K562 (cell line): ENCODE results near the gene RIN3. TPM values are rescaled to one million over a fixed set of nuclear protein-coding genes. Genes with fewer than 3 reads are reported as not detected.

Source experiments
- ATAC-seq: fragments of 200-7000 bp; cut with Tn5 transposase; 3 replicates; pipeline ENCODE4 v1.9.1; 2020; ENCODE audit warnings: moderate library complexity
- BruUV-seq: library from RNA; stranded (reverse); fragments of 400-500 nt; replicated peaks from 2 replicates; lab custom pipeline; 2021; lab: Mats Ljungman, UMichigan
- CTCF ChIA-PET: fragments of 300-600 bp; formaldehyde crosslinking; extraction: SDS; loops from one replicate; lab custom pipeline; 2021; ENCODE audit warnings: low intra/inter-chr PET ratio; lab: Yijun Ruan, JAX
- POLR2A ChIA-PET: fragments of 300-600, 350-650 bp; sonication (Branson Sonifier 250); formaldehyde crosslinking; extraction: SDS; loops from one replicate; lab custom pipeline; 2021; ENCODE audit warnings: antibody characterized with exemption, inconsistent platforms; lab: Yijun Ruan, JAX
- DNase-seq, 4 experiments: peaks; one replicate each; pipeline versions ENCODE4 v3.0.0 to v3.0.0-alpha.2; 2011 to 2018; ENCODE audit warnings: low spot score in 3 of 4, mixed read lengths in 3 of 4; ENCODE audit errors: extremely low read depth in 1 of 4
- FAIRE-seq: peaks from 2 replicates; lab custom pipeline; 2011; peaks lifted over from hg19 to GRCh38; lab: Jason Lieb, UNC
- H2AFZ ChIP-seq: 2 replicates; pipeline ENCODE4 v1.6.0; 2011; ENCODE audit warnings: low read depth, low read length, control low read depth, inconsistent platforms
- H3K27ac ChIP-seq: fragments of 200-600 bp; 3 replicates; pipeline ENCODE4 v1.8.0; 2011; ENCODE audit warnings: low read depth, mild to moderate bottlenecking, control low read depth, inconsistent platforms, low read length, moderate library complexity, mixed read lengths; ENCODE audit errors: extremely low read depth
- H3K27me3 ChIP-seq, 2 experiments: fragments of 300-600 bp in 1 of 2; 2 replicates in 1 of 2; 3 replicates in 1 of 2; pipeline versions ENCODE4 v1.6.0 to v1.8.0; 2011; ENCODE audit warnings: inconsistent platforms in 2 of 2, low read length in 2 of 2, mild to moderate bottlenecking in 1 of 2, mixed read lengths in 1 of 2, moderate library complexity in 1 of 2; ENCODE audit not compliant: control insufficient read depth in 2 of 2, insufficient read depth in 2 of 2
- H3K36me3 ChIP-seq: fragments of 300-600 bp; 3 replicates; pipeline ENCODE4 v1.8.0; 2011; ENCODE audit warnings: mild to moderate bottlenecking, low read length, inconsistent platforms; ENCODE audit not compliant: control insufficient read depth, insufficient read depth
- H3K4me1 ChIP-seq, 2 experiments: fragments of 200-600 bp in 1 of 2; replicated peaks in 1 of 2; 2 replicates in 1 of 2; 3 replicates in 1 of 2; pipeline versions ENCODE4 v1.5.1 to v1.8.0; 2011; ENCODE audit warnings: inconsistent platforms in 2 of 2, low read length in 2 of 2, mild to moderate bottlenecking in 1 of 2, mixed read lengths in 1 of 2, moderate library complexity in 1 of 2; ENCODE audit not compliant: control insufficient read depth in 2 of 2, insufficient read depth in 2 of 2
- H3K4me2 ChIP-seq: 2 replicates; pipeline ENCODE4 v1.6.1; 2011; ENCODE audit warnings: low read length, control low read depth, inconsistent platforms, mixed read lengths; ENCODE audit not compliant: insufficient read depth
- H3K4me3 ChIP-seq: fragments of 200-600 bp; sonication (generic), shearing (Covaris generic); 2 replicates; pipeline ENCODE4 v1.5.1; 2016; ENCODE audit warnings: control low read depth, inconsistent platforms
- H3K79me2 ChIP-seq: fragments of 200-600 bp; 3 replicates; pipeline ENCODE4 v1.8.0; 2011; ENCODE audit warnings: low read length, inconsistent platforms; ENCODE audit not compliant: control insufficient read depth, insufficient read depth
- H3K9ac ChIP-seq, 2 experiments: 2 replicates each; pipeline versions ENCODE4 v1.6.0 to v1.6.1; 2011; ENCODE audit warnings: low read depth in 2 of 2, low read length in 2 of 2, control low read depth in 1 of 2, inconsistent platforms in 1 of 2, mild to moderate bottlenecking in 1 of 2, mixed read lengths in 1 of 2; ENCODE audit not compliant: insufficient read depth in 1 of 2
- H3K9me1 ChIP-seq: one replicate; pipeline ENCODE4 v1.6.0; 2011; ENCODE audit warnings: inconsistent platforms, mild to moderate bottlenecking, low read length, moderate library complexity; ENCODE audit not compliant: control insufficient read depth, insufficient read depth
- H3K9me3 ChIP-seq: replicated peaks from 2 replicates; pipeline ENCODE4 v1.5.1; 2011; ENCODE audit warnings: low read depth, low read length, inconsistent platforms; ENCODE audit not compliant: control insufficient read depth, insufficient read depth
- H4K20me1 ChIP-seq: replicated peaks from 2 replicates; pipeline ENCODE4 v1.6.1; 2011; ENCODE audit warnings: low read length, inconsistent platforms, mixed read lengths; ENCODE audit not compliant: control insufficient read depth, insufficient read depth
- GTF2F1 ChIP-seq: IDR thresholded peaks from 2 replicates; pipeline ENCODE4 v1.6.1; 2011; ENCODE audit warnings: low read depth, low read length, improper control_type of control experiment
- MLLT1 ChIP-seq, 2 experiments: fragments of 450-650 bp; IDR thresholded peaks; 2 replicates each; pipeline ENCODE4 v1.6.1; 2016
- MTA2 ChIP-seq: fragments of 450-650 bp; IDR thresholded peaks from 2 replicates; pipeline ENCODE4 v1.6.1; 2016; ENCODE audit warnings: low read depth
- PPARD ChIP-seq: fragments of 250-450 bp; sonication (Bioruptor Pico); IDR thresholded peaks from 2 replicates; pipeline ENCODE4 v1.8.0; 2022; ENCODE audit warnings: inconsistent platforms, mild to moderate bottlenecking, moderate library complexity
- SRSF3 ChIP-seq: fragments of 200-400 bp; formaldehyde crosslinking; IDR thresholded peaks from 2 replicates; pipeline ENCODE4 v1.6.1; 2016; ENCODE audit warnings: mild to moderate bottlenecking, low read length, moderate library complexity; ENCODE audit not compliant: insufficient read depth
- UBTF ChIP-seq, 2 experiments: IDR thresholded peaks; 2 replicates each; pipeline ENCODE4 v1.6.1; 2012; ENCODE audit warnings: improper control_type of control experiment in 2 of 2, low read depth in 2 of 2, low read length in 2 of 2, borderline replicate concordance in 1 of 2
- XRCC4 ChIP-seq: IDR thresholded peaks from one replicate; pipeline ENCODE4 v1.6.1; 2011; ENCODE audit not compliant: insufficient read depth, insufficient read length; ENCODE audit errors: extremely low read depth
- YBX1 ChIP-seq: fragments of 450-650 bp; IDR thresholded peaks from 2 replicates; pipeline ENCODE4 v1.7.1; 2016; ENCODE audit warnings: mild to moderate bottlenecking
- ZBTB8A ChIP-seq: fragments of 450-650 bp; IDR thresholded peaks from 2 replicates; pipeline ENCODE4 v1.6.1; 2018; ENCODE audit warnings: mild to moderate bottlenecking, moderate library complexity; ENCODE audit not compliant: partially characterized antibody
- ZNF589 ChIP-seq: fragments of 200-800 bp; sonication (Bioruptor generic); IDR thresholded peaks from 2 replicates; pipeline ENCODE4 v1.6.1; 2016; ENCODE audit warnings: low read depth, missing genetic modification characterization, missing compliant biosample characterization
- WGBS: fragments of 100-300 bp; shearing (Covaris generic); methylation state at CpG from one replicate; pipeline ENCODE4 v1.1.6; 2016; ENCODE audit warnings: low coverage, mixed read lengths; ENCODE audit not compliant: insufficient coverage; ENCODE audit errors: missing lambda C conversion rate; 5-methylcytosine and 5-hydroxymethylcytosine counted together
- in situ Hi-C: fragments of 300-500 bp; cut with MboI; formaldehyde crosslinking; loops from 4 replicates; pipeline ENCODE4 v1.15.0; 2018; ENCODE audit warnings: inconsistent platforms, mixed read lengths
- intact Hi-C: fragments of 100-400 bp; cut with micrococcal nuclease; formaldehyde crosslinking; loops from 2 replicates; pipeline ENCODE4 v1.14.2; 2022
- polyA plus RNA-seq, 8 experiments: library from polyadenylated mRNA; depleted of rRNA in 4 of 8; stranded (reverse) in 5 of 8; unstranded in 3 of 8; fragments of >200 nt; fragmentation: Nextera tagmentation in 2 of 8; fragmentation: Illumina TruSeq in 1 of 8; extraction: Ambion mirVana in 2 of 8; extraction: Trizol in 1 of 8; gene quantifications; 2 replicates each; pipeline versions ENCODE4 v1.2.1 to v1.2.3, GENCODE V29; 2011 to 2014; ENCODE audit warnings: inconsistent platforms in 1 of 8, missing spikeins in 1 of 8
- total RNA-seq, 7 experiments: library from RNA; depleted of rRNA in 6 of 7; stranded (reverse); fragments of >200 nt in 6 of 7; fragmentation: Illumina TruSeq in 2 of 7; extraction: Trizol in 2 of 7; gene quantifications; 2 replicates each; pipeline versions ENCODE4 v1.2.1 to v1.2.3, GENCODE V29; 2011 to 2021; ENCODE audit warnings: low replicate concordance in 1 of 7
- TF ChIP-seq, protein P1 (sequence below): fragments of 250-450 bp; sonication (Bioruptor Pico); IDR thresholded peaks from 2 replicates; pipeline ENCODE4 v1.5.0; 2020; ENCODE audit warnings: mild to moderate bottlenecking, borderline replicate concordance

Gene RIN3
- total and polyA plus RNA-seq, 9 of the 15 experiments (the other 6 are each of a cell fraction or from before 2014, with no cell fraction given), result 0.01 to 0.49 (median 0.08) TPM; not detected in 5

DNA sequence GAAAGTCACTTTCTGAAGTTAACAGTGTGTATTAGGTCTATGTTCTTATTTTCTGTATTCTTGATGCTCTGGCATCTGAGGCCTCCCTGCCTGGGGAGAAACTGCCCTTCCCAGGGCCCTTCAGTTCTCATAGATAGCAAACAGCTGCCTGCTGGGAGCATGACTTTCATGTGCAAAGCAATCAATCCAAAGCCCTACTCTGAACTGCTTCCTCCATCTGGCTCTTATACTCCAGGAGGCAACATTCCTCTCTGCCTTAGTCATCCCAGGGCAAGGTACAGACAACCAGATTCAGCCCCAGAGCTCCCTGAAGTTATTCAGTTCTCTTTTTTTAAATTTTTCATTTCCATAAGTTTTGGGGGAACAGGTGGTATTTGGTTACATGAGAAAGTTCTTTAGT is 41.7 kb upstream of the RIN3 start:
- in situ Hi-C loops, result no loop called here
- no peak overlapping the region for H3K4me2 ChIP-seq
- no peaks in the 10 kb centered on the region for H3K9me1 ChIP-seq
- H3K9ac ChIP-seq, result no peak overlapping the region
- BruUV-seq, result no TSS peak
- no peaks in the 10 kb centered on the region; a peak in 1 of 5 replicates for H3K27me3 ChIP-seq
- POLR2A ChIA-PET, result no interaction called here
- H4K20me1 ChIP-seq, result no peaks in the 10 kb centered on the region
- H3K4me3 ChIP-seq, result no peak overlapping the region
- H3K9me3 ChIP-seq, result no peaks in the 10 kb centered on the region
- DNase-seq (no peak), ATAC-seq (no peak), FAIRE-seq (no peak)
- intact Hi-C loops, result no loop called here
- no peak for TF ChIP-seq ZNF589 (CRISPR knock-in tag)
- no peak for TF ChIP-seq MLLT1 (IDR thresholded peaks at IDR 0.05)
- TF ChIP-seq PPARD (CRISPR knock-in tag), result no peak
- TF ChIP-seq MTA2, result no peak
- TF ChIP-seq YBX1, result no peak
- no peak overlapping the region for H2AFZ ChIP-seq
- H3K36me3 ChIP-seq, result no peaks in the 10 kb centered on the region
- H3K79me2 ChIP-seq, result no peaks in the 10 kb centered on the region
- H3K27ac ChIP-seq, result no peak overlapping the region
- CTCF ChIA-PET, result no interaction called here
- H3K4me1 ChIP-seq, result no peaks in the 10 kb centered on the region

- no peak overlapping the region for H3K27ac ChIP-seq
- no peak overlapping the region for H3K9ac ChIP-seq
- DNase-seq (no peak), ATAC-seq (no peak), FAIRE-seq (no peak)
- no peaks in the 10 kb centered on the region for H3K4me1 ChIP-seq
- 0% methylated on average over 1 of the region's 1 CpG for WGBS
- no peaks in the 10 kb centered on the region for H4K20me1 ChIP-seq
- no peaks in the 10 kb centered on the region for H3K9me1 ChIP-seq
- no TSS peak for BruUV-seq
- in situ Hi-C loops, result no loop called here
- no peaks in the 10 kb centered on the region; a peak in 1 of 5 replicates for H3K27me3 ChIP-seq
- CTCF ChIA-PET, result no interaction called here
- H3K9me3 ChIP-seq, result no peaks in the 10 kb centered on the region
- no peaks in the 10 kb centered on the region for H3K79me2 ChIP-seq
- no peaks in the 10 kb centered on the region for H3K36me3 ChIP-seq
- no peak overlapping the region for H2AFZ ChIP-seq
- intact Hi-C loops, result no loop called here
- no peak overlapping the region for H3K4me3 ChIP-seq
- H3K4me2 ChIP-seq, result no peak overlapping the region
- POLR2A ChIA-PET, result no interaction called here
- no peak for TF ChIP-seq ZBTB8A
- TF ChIP-seq GTF2F1, result no peak
- TF ChIP-seq SRSF3, result no peak
- TF ChIP-seq XRCC4, result no peak
- TF ChIP-seq, protein P1, sequence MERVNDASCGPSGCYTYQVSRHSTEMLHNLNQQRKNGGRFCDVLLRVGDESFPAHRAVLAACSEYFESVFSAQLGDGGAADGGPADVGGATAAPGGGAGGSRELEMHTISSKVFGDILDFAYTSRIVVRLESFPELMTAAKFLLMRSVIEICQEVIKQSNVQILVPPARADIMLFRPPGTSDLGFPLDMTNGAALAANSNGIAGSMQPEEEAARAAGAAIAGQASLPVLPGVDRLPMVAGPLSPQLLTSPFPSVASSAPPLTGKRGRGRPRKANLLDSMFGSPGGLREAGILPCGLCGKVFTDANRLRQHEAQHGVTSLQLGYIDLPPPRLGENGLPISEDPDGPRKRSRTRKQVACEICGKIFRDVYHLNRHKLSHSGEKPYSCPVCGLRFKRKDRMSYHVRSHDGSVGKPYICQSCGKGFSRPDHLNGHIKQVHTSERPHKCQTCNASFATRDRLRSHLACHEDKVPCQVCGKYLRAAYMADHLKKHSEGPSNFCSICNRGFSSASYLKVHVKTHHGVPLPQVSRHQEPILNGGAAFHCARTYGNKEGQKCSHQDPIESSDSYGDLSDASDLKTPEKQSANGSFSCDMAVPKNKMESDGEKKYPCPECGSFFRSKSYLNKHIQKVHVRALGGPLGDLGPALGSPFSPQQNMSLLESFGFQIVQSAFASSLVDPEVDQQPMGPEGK, result no peak
- TF ChIP-seq UBTF (IDR thresholded peaks at IDR 0.05; ENCODE audit: borderline replicate concordance in 1 of 2, low read depth in 2 of 2, low read length in 2 of 2), result no peak
Measured at GRCh38 chr14:92472860-92473259, 40.7 kb upstream of the RIN3 start.
